AG04449 (cell line): ENCODE measurements around the gene NHERF1.

ENCODE experiments used
- CTCF ChIA-PET: fragments of 350-600 bp; formaldehyde crosslinking; extraction: SDS; loops from one replicate; lab custom pipeline; 2021; ENCODE audit warnings: antibody characterized with exemption; lab: Yijun Ruan, JAX
- POLR2A ChIA-PET: fragments of 400-600, 350-600 bp; formaldehyde crosslinking; extraction: SDS; loops from one replicate; lab custom pipeline; 2020; ENCODE audit warnings: antibody characterized with exemption, inconsistent platforms; lab: Yijun Ruan, JAX
- DNase-seq: peaks from one replicate; pipeline ENCODE4 v3.0.0-alpha.2; 2010; ENCODE audit warnings: low read depth, low spot score
- H3K4me3 ChIP-seq: 2 replicates; pipeline ENCODE4 v1.5.1; 2011; ENCODE audit warnings: low read depth, mild to moderate bottlenecking, control low read depth, low read length
- TF ChIP-seq, protein P1 (sequence below): IDR thresholded peaks from one replicate; pipeline ENCODE4 v1.5.1; 2011; ENCODE audit warnings: mild to moderate bottlenecking, moderate library complexity, low read length, control low read depth, inconsistent platforms; ENCODE audit not compliant: insufficient read depth; ENCODE audit errors: missing control alignments

Gene NHERF1

DNA sequence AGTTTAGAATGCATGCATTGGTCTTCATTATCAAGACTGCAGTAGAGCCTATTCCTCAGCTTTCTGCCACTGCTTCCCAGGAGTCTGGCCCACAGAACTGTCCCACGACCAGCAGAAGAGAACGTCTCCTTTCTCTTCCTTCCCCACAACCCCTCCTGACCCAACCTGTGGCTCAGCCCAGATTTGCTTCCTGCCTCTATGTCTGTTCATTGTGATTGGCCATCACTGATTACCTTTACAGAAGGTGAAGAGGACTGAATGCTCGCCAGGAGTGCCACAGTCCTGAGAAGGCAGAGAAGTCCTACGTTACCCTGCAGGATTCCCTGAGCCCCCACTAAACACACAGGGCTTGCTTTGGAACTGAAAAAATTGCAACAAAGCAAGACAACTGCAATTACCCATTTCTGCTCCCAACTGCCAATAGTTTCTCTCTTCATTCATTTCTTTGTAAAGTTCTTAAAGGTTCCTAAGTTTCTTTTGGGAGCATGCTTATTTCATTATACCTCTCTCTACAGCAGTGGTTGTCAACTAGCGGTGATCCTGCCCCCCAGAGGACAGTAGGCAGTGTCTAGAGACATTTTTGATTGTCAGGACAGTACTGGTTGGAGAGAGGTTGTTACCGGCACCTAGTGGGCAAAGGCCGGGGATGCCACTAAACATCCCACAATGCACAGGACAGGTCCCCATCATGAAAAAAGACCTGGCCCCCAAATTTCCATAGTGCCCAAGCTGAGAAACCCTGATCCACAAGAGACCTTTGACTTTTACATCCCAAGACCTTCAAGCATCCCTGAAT lies 32.2 kb downstream of the NHERF1 start:
- DNase-seq = no peak
- POLR2A ChIA-PET = no interaction called here

DNA sequence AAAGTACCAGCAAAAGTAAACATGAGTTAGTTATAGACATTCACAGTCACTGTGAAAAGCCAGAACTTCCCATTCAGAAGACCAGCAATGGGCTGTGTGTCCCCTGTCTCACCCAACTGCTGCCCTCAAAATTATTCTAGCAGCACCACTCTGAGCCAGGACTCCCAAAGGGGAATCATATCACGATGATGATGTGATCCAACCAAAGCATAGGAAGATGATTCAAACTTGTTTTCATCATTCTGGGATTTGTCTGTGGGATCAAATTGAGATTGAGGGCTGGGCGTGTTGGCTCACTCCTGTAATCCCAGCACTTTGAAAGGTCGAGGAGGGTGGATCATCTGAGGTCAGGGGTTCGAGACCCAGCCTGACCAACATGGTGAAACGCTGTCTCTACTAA lies 34.1 kb downstream of the NHERF1 start:
- POLR2A ChIA-PET = no interaction called here
- no peak for DNase-seq
- CTCF ChIA-PET = interaction anchor here (1.6 to 11.5 kb wide), 3 partner anchors 9 to 61 kb away, joined by 6 to 159 read pairs (median 6); no protein-coding TSS in a partner anchor
- no peak overlapping the region for H3K4me3 ChIP-seq
- TF ChIP-seq, protein P1, sequence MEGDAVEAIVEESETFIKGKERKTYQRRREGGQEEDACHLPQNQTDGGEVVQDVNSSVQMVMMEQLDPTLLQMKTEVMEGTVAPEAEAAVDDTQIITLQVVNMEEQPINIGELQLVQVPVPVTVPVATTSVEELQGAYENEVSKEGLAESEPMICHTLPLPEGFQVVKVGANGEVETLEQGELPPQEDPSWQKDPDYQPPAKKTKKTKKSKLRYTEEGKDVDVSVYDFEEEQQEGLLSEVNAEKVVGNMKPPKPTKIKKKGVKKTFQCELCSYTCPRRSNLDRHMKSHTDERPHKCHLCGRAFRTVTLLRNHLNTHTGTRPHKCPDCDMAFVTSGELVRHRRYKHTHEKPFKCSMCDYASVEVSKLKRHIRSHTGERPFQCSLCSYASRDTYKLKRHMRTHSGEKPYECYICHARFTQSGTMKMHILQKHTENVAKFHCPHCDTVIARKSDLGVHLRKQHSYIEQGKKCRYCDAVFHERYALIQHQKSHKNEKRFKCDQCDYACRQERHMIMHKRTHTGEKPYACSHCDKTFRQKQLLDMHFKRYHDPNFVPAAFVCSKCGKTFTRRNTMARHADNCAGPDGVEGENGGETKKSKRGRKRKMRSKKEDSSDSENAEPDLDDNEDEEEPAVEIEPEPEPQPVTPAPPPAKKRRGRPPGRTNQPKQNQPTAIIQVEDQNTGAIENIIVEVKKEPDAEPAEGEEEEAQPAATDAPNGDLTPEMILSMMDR = no peak

More for the DNA sequence above, 32.2 kb downstream of the NHERF1 start:
- no peak overlapping the region for H3K4me3 ChIP-seq
- CTCF ChIA-PET = interaction anchor here (1.3 to 11.5 kb wide), 4 partner anchors 10 to 83 kb away, joined by 6 to 159 read pairs (median 52); no protein-coding TSS in a partner anchor
- TF ChIP-seq, protein P1 = peak; percentile 14

DNA sequence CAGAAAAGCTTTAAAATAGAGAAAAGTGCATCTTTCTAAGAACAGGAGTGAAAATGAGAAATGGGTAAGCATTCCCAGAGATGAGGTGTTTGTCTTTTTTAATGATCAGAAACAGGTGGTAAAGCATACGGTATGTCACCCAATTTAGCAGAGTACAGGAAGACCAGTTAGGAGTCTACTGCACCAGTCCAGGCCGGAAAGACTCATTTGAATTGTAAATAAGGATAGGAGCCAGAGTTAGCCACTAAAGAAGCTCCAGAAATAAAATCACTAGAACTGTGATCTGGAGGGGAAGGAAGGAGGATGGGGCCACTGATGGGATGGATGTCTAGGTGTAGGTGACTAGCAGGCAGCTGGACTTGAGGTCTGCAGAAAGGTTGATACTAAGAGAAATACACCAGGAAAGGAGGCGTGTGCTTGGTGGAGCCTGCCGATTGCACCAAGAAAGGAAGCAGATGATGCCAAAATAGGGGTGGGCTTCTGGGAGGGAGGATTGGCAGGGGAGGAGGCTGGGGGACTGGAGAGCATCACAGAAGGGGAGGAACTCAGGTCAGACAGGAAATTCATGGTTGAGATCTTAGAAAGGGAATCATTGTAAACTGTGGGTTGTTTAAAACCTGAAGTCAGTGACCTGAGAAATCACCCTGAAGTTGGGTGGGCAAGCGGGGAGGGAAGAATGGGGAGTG lies 35.8 kb downstream of the NHERF1 start:
- ChIA-PET POLR2A (no interaction called here), CTCF (interaction anchor here (0.6 to 21.5 kb wide), 7 partner anchors 9 to 78 kb away, joined by 3 to 692 read pairs (median 6); partner anchors contain the start of gene GRIN2C)
- DNase-seq = no peak
- TF ChIP-seq, protein P1 = no peak
- no peak overlapping the region for H3K4me3 ChIP-seq

DNA sequence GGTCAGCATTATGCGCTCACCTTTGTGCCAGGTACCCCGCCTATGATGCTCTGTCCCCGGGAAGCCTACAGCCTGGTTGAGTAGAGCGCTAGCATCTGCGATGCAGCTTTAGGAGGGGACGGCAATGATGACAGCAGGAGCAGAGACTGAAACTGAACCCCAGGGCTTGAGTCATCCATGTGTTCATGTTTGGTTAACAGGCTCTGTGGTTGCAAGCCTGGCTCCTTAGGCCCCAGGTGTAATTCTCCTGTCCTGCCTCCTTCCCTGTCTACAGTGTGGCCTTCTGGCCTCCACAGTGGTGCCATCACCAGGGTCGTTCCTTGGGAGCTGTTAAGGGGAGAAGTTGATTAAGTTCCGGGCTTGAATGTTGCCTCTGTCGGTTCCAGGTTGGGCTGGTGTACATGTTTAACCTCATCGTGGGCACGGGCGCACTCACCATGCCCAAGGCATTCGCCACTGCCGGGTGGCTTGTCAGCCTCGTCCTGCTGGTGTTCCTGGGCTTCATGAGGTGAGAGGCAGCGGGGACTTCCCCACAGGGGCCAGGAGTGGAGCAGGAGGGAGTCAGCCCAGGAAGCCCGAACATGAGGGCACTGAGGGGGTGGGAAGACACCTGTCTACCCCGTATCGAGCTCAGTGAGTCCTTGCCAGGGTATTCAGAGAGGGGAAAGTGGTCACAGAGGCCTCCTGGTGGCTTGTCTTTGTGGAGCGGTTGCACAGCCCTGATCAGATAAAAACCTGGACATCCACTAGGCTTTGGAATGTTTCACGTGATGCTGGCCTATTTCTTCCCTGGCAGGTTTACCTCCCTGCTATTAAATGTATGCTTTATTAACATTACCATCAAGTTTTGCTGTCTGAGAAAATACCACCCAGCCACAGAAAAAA lies 36.9 kb downstream of the NHERF1 start:
- ChIA-PET CTCF (interaction anchor here (1.5 to 21.5 kb wide), 4 partner anchors 9 to 77 kb away, joined by 4 to 692 read pairs (median 8); partner anchors contain the start of genes GRIN2C and NAT9), POLR2A (no interaction called here)
- TF ChIP-seq, protein P1 = no peak
- H3K4me3 ChIP-seq = no peak overlapping the region
- no peak for DNase-seq

DNA sequence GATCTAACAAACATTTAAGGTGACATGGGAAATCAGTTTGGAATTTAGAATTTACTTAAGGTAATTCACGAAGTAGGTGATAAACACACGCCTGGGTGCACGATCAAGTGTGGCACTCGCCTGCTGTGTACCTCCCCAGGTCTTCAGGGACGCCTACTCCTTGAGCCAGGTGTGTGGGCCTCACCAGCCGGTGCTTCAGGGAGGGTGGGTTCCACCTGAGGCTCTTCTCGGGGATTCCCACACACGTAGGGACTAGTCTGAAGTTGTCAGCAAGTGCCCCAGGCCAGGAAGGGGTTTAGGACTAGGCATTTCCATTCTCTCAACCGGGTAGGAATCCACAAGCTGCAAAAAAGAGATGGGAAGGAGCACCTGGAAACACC lies 37.5 kb downstream of the NHERF1 start:
- ChIA-PET POLR2A (no interaction called here), CTCF (interaction anchor here (1.0 to 21.5 kb wide), 7 partner anchors 10 to 172 kb away, joined by 3 to 692 read pairs (median 4); partner anchors contain the start of genes GRIN2C and NAT9)
- DNase-seq = no peak

More for the DNA sequence above, 37.5 kb downstream of the NHERF1 start:
- no peak overlapping the region for H3K4me3 ChIP-seq
- TF ChIP-seq, protein P1 = no peak
